ENCODE data around the gene ABT1. TPM values are rescaled to one million over a fixed set of nuclear protein-coding genes. Genes with fewer than 3 reads are reported as not detected.

The ABT1 gene
- total and polyA plus RNA-seq, 8 donors, result 9.8 to 16.9 (median 15.2) TPM

DNA sequence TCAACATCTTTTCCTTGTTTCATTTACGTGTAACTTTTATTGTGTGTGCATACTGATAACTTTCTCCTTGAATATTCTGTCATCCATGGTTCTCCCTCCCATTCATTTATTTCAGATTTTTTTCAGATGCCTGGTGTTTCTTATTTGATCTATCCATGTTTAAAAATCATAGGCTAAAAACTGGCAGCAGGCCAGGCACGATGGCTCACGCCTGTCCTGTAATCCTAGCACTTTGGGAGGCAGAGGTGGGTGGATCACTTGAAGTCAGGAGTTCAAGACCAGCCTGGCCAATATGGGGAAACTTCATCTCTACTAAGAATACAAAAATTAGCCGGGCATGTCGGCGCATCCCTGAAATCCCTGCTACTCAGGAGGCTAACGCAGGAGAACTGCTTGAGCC lies 31.1 kb downstream of the ABT1 start:
- TF ChIP-seq, protein P1, sequence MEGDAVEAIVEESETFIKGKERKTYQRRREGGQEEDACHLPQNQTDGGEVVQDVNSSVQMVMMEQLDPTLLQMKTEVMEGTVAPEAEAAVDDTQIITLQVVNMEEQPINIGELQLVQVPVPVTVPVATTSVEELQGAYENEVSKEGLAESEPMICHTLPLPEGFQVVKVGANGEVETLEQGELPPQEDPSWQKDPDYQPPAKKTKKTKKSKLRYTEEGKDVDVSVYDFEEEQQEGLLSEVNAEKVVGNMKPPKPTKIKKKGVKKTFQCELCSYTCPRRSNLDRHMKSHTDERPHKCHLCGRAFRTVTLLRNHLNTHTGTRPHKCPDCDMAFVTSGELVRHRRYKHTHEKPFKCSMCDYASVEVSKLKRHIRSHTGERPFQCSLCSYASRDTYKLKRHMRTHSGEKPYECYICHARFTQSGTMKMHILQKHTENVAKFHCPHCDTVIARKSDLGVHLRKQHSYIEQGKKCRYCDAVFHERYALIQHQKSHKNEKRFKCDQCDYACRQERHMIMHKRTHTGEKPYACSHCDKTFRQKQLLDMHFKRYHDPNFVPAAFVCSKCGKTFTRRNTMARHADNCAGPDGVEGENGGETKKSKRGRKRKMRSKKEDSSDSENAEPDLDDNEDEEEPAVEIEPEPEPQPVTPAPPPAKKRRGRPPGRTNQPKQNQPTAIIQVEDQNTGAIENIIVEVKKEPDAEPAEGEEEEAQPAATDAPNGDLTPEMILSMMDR (IDR thresholded peaks at IDR 0.05), result no peak
- ATAC-seq, result no peak
- intact Hi-C loops (cut with DNase I), result no loop called here

DNA sequence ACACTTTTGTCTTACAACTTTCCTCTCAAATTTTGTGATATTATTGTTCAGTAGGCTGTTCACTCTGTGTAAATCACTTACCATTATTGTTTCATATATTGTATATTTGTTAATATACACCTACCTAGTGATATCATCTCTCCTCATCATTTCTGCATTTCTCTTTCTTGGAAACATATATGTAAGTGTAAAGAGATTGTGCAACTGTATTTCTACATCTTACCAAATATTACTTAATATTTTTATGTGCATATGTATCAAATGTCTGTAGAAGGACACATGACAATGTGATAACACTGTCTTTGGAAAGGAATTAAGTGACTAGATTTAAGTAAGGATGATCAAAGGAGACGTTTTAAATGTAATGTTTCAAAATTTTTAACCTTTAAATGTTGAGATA lies 32.6 kb downstream of the ABT1 start:
- DNase-seq (no peak), ATAC-seq (no peak)
- H3K27me3 ChIP-seq, result no peaks in the 10 kb centered on the region
- TF ChIP-seq, protein P1 (IDR thresholded peaks at IDR 0.05), result no peak
- peaks cover 0 to 5% of the 10 kb centered on the region in 2 donors for H3K36me3 ChIP-seq
- H3K4me3 ChIP-seq, result no peak overlapping the region
- intact Hi-C loops (cut with DNase I), result no loop called here
- H3K27ac ChIP-seq, result no peak overlapping the region
- H3K4me1 ChIP-seq, result no peaks in the 10 kb centered on the region
- H3K9me3 ChIP-seq, result peaks cover 0 to 7% of the 10 kb centered on the region in 2 donors

More for the DNA sequence above, 31.1 kb downstream of the ABT1 start:
- Histone ChIP-seq H3K9me3 (peaks cover 0 to 10% of the 10 kb centered on the region in 2 donors), H3K4me1 (no peaks in the 10 kb centered on the region), H3K4me3 (no peak overlapping the region), H3K27me3 (no peaks in the 10 kb centered on the region), H3K27ac (no peak overlapping the region), H3K36me3 (no peaks in the 10 kb centered on the region)
- DNase-seq, result no peak

DNA sequence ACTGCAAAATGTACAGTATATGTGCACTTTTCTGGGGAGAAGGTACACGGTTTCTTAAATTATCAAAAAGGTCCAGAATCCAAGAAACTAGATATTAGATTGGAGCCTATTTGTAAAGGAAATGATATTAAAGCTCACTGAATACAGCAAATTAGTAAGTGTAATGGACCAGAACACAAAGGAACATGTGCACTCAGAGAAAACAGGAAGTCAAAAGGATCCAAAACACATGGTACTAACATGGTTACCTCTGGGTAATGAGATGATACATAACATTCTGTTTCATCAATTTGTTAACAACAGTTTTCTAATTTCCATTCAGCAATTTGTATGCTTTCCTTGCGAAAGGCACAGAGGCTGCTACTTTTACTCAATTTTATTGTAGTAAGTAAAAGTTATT lies 44.1 kb downstream of the ABT1 start:
- ATAC-seq (no peak), DNase-seq (no peak)
- Histone ChIP-seq H3K27ac (no peak overlapping the region), H3K4me3 (no peak overlapping the region), H3K4me1 (no peaks in the 10 kb centered on the region), H3K9me3 (peaks cover 0 to 56% of the 10 kb centered on the region in 2 donors), H3K27me3 (no peaks in the 10 kb centered on the region), H3K36me3 (peaks cover 0 to 67% of the 10 kb centered on the region in 2 donors)
- TF ChIP-seq, protein P1 (IDR thresholded peaks at IDR 0.05), result no peak
- intact Hi-C loops (cut with DNase I), result no loop called here

DNA sequence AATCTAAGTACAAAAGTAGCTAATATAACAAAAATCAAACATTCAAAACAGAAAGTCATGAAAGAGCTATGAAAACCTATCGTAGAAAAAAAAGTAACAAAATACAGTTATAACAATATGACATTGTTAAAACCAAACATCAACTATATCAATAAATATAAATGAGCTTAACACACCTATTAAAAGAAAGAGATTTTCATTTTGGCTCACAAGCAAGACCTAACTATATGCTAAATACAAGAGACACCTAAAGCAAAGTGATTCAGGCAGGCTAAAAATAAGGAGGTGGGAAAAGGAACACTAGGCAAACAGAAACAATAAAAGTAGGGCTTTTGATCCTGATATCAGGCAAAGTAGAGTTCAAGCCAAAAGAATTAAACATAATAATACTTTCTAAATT lies 49.3 kb downstream of the ABT1 start:
- ATAC-seq (no peak), DNase-seq (no peak)
- Histone ChIP-seq H3K27ac (no peak overlapping the region), H3K9me3 (peaks cover 0 to 22% of the 10 kb centered on the region in 2 donors), H3K4me1 (no peaks in the 10 kb centered on the region), H3K36me3 (peaks cover 0 to 36% of the 10 kb centered on the region in 2 donors), H3K27me3 (no peaks in the 10 kb centered on the region), H3K4me3 (no peak overlapping the region)
- TF ChIP-seq, protein P1 (IDR thresholded peaks at IDR 0.05), result no peak
- intact Hi-C loops (cut with DNase I), result no loop called here

Other genes starting within 250 kb of the ABT1 start
- gene BTN3A2, start 231.8 kb upstream of the ABT1 start, total RNA-seq, result 10 to 100 TPM; 72.7 to 96.4 TPM
- gene BTN3A2, start 231.8 kb upstream of the ABT1 start, polyA plus RNA-seq (ENCODE audit: insufficient read length in 6 of 6), result 10 to 100 TPM; 25.3 to 54.3 (median 41.7) TPM
- gene BTN2A2, start 213.8 kb upstream of the ABT1 start, total RNA-seq, result 10 to 100 TPM; 16.6 to 21.0 TPM
- gene BTN2A2, start 213.8 kb upstream of the ABT1 start, polyA plus RNA-seq (ENCODE audit: insufficient read length in 6 of 6), result 10 to 100 TPM; 13.1 to 22.8 (median 15.5) TPM
- gene BTN3A1, start 194.7 kb upstream of the ABT1 start, total RNA-seq, result 10 to 100 TPM; 48.0 to 54.5 TPM
- 10 to 100 TPM; 51.7 to 81.5 (median 70.2) TPM for gene BTN3A1, start 194.7 kb upstream of the ABT1 start, polyA plus RNA-seq (ENCODE audit: insufficient read length in 6 of 6)
- 10 to 100 TPM; 41.1 to 54.7 TPM for gene BTN3A3, start 156.4 kb upstream of the ABT1 start, total RNA-seq
- 10 to 100 TPM; 38.1 to 54.2 (median 42.1) TPM for gene BTN3A3, start 156.4 kb upstream of the ABT1 start, polyA plus RNA-seq (ENCODE audit: insufficient read length in 6 of 6)
- 10 to 100 TPM; 17.5 to 34.7 TPM for gene BTN2A1, start 139.0 kb upstream of the ABT1 start, total RNA-seq
- 10 to 100 TPM; 39.1 to 48.6 (median 43.7) TPM for gene BTN2A1, start 139.0 kb upstream of the ABT1 start, polyA plus RNA-seq (ENCODE audit: insufficient read length in 6 of 6)
- not detected for gene BTN1A1, start 96.7 kb upstream of the ABT1 start, total RNA-seq
- under 1 TPM; 0.15 to 0.32 (median 0.23) TPM for gene BTN1A1, start 96.7 kb upstream of the ABT1 start, polyA plus RNA-seq (ENCODE audit: insufficient read length in 6 of 6)
- 10 to 100 TPM; 41.2 to 47.2 TPM for gene HMGN4, start 58.6 kb upstream of the ABT1 start, total RNA-seq
- 10 to 100 TPM; 73.2 to 83.1 (median 78.8) TPM for gene HMGN4, start 58.6 kb upstream of the ABT1 start, polyA plus RNA-seq (ENCODE audit: insufficient read length in 6 of 6)
- 10 to 100 TPM; 21.2 to 23.8 TPM for gene ZNF322, start 62.8 kb downstream of the ABT1 start, total RNA-seq
- 10 to 100 TPM; 33.6 to 37.5 (median 36.4) TPM for gene ZNF322, start 62.8 kb downstream of the ABT1 start, polyA plus RNA-seq (ENCODE audit: insufficient read length in 6 of 6)